NCI-H2107 treated with DMSO at 0.1 percent for 48 hours (cell line): ENCODE measurements around the gene SV2A.
"Not testable (repeated sequence)": the region's sequence is repeated elsewhere in the genome, so short reads cannot be mapped to it uniquely, and the experiment has no call there.

Source experiments
- DNase-seq: peaks from one replicate; lab custom pipeline; 2025; ENCODE audit not compliant: unreplicated experiment; lab: John Stamatoyannopoulos, UW

Gene SV2A, protein sequence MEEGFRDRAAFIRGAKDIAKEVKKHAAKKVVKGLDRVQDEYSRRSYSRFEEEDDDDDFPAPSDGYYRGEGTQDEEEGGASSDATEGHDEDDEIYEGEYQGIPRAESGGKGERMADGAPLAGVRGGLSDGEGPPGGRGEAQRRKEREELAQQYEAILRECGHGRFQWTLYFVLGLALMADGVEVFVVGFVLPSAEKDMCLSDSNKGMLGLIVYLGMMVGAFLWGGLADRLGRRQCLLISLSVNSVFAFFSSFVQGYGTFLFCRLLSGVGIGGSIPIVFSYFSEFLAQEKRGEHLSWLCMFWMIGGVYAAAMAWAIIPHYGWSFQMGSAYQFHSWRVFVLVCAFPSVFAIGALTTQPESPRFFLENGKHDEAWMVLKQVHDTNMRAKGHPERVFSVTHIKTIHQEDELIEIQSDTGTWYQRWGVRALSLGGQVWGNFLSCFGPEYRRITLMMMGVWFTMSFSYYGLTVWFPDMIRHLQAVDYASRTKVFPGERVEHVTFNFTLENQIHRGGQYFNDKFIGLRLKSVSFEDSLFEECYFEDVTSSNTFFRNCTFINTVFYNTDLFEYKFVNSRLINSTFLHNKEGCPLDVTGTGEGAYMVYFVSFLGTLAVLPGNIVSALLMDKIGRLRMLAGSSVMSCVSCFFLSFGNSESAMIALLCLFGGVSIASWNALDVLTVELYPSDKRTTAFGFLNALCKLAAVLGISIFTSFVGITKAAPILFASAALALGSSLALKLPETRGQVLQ

DNA sequence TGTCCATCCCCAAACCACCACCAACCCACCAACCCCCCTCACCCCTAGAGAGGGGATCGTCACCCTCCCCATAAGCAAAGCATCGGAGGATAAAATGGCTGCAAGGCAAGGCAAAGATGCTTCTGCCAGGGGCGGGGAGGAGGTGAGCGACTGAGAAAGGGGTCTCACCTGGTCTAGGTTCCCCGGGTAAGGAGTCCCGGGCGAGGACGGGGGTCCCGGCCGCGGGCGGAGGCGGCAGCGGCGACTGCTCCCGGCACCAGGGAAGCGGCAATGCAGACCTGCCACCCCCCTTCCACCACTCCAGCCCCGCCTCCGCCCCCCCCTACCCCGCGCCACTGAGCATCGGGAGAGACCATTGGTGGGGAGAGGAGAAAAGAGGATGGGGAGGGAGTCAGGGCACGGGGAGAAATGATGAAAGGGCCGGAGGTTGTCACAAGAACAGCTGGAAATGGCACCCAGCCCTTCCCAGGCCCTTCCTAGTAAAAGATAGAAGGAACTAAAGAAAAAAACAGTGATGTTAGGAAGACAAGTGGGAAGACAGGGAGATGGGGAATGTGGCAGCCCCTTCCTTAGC, at the start of gene SV2A:
TSS of gene SV2A (minus strand) at position 274 of the 574 bp plus-strand sequence. CDS start 4,004 bp downstream, outside the sequence.
- DNase-seq: peak; percentile 80

DNA sequence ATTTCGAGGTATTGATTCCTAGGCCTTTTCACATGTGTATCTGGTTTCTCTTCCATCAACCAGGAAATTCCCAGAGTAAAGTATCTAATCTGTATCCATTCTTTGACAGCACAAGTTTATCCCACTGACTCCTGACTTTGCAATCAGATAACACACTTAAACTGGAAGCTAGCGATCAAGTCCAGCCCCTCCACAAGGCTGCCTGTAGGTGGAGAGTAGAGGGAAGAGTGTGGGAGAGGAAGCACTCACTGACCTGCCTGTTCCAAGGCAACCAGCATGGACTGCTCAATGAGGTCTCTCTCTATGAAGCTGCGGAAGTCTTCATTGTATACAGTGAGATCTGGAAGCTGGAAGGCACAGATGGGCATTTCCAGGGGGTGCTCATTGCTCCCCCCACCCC, 49.4 kb upstream of the SV2A start:
- DNase-seq: no peak

DNA sequence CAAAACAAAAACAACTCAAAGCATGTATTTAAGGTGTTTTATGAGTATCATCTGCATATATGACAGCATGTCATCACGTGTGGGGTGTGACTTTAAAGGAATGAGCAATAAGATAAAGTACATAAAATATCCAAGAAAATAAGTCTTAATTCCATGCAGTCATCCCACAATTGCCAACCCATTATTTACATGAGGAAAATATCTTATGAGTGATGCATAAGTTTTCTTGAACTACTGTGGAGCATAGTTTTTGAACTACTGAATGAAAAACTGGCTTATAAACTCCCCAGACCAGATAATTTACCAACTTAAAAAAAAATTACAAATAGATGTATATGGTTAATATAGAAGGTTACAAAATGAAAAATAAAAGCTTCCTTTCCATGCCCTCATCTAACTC, 48.8 kb upstream of the SV2A start:
- DNase-seq: no peak

DNA sequence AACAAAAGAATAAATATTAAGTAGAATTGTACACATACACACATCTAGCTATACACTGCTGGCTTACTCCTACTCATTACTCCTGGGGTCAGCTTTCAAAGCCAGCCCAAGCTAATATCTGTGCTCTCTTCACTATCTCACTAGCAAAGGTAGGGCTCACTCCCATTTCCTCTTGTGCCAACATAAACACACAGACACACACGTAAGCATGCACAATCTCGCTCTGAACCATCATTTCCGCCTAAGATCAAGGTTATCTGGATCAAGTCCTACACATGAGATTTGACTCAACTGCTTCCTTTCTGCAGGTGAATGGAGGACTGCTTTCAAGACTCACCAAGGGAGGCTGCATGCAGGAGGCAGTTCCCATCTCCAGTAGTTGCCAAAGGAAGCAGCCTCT, 47.8 kb upstream of the SV2A start:
- DNase-seq: no peak

DNA sequence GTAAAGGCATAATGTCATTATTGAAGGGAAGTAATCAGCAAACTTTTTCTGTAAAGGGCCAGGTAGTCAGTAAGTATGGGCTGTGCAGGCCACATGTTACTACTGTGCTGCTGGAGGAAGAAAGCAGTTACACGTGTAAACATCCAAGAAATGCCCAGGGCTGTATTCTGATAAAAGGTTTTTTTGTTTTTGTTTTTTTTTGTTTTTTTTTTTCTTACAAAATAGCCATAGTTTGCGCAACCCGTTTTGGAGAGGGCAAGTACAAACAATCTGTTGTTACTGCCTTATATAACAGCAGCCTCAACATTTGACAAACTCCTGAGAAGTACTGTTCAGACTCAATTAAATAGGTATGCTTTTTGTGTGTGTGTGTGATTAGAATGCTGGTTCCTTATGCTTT, 45.7 kb upstream of the SV2A start:
- DNase-seq: no peak

DNA sequence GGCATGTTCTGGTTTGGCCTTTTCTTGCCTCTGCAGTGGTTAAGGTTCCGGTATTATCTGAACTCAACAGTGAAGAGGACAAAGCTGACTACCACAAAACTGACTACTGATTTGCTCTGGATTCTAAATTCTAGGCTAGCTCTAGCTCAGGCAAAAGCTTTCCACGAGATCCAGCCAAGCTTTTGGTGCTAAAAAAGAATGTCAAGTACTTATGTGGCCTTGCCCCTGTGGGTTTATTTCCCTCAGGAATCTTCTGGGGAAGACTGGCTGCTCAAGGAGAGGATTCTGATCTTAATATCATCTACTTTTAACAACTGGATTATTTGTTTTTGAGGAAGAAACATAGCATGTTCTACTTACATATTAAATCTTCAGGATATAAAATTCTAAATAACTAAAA, 45.1 kb upstream of the SV2A start:
- no peak for DNase-seq

DNA sequence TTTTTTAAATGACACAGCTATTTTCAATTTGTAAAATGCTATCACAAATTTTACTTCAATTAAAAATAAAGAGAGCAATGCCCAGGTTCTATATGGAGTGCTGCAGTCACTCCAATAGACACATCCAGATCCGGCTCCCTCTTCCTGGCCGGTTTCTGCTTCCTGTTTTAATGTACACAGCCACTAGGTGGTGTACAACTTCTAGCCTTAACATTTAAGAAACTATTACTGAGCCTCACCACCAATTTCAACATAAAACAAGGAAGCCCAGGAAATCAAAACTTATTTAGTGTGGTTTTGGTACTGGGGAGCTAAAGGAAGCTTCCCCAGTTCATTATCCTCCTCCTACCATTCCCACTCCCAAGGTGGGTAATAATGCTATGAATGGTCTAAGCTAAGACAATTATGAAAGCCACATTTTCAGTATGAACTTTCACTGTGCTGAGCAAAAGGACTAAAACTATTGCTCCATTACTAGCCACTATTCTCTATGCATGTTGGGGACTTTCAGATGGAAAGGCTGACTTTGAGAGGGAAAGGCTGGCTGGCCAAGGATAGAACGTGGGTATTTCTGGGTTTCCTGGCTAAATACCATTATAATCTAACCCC, 44.5 kb upstream of the SV2A start:
- peak; percentile 79 for DNase-seq

DNA sequence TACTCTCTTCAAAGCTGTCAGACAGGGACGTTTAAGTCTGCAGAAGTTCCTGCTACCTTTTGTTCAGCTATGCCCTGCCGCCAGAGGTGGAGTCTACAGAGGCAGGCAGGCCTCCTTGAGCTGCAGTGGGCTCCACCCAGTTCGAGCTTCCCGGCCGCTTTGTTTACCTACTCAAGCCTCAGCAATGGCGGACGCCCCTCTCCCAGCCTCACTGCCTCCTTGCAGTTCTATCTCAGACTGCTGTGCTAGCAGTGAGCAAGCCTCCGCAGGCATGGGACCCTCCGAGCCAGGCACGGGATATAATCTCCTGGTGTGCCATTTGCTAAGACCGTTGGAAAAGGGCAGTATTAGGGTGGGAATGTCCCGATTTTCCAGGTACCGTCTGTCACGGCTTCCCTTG, 39.9 kb upstream of the SV2A start:
- not testable (repeated sequence) for DNase-seq

DNA sequence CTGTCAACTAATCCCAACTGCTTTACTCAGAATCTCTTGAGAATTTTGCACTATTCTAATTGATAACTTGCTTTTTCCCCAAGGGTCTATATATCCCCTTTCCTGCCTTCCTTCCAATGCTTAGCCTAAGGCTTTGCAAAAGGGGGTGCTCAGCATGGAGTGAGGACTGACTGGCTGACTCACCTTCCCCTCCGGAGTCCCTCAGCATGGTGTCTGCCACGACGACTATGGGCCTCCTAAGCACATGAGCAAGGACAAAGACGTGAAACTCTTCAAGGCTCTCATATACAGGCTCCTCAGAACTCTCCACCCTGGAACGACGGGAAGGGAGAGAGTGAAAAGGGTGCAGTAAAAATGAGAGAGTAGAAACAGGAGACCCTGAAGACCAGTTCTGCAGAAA, 32.3 kb upstream of the SV2A start:
- no peak for DNase-seq

DNA sequence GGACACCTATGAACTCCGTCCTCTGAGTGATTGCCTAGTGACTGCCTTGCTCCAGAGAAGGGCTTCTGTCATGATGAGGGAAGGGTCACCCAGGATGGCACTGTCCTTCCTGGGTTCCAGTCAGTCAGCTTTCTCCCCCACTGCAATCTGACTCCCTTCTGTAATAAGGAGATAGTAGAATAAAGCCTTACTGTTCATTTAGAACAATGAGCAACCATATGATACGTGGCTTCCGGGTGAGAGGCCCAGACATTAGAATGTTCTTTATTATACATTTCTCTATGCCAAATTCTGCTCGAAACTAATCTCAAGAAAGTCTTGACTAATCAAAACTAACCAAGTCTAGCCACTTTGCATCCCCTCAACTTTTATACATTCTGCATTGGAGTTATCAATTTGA, 27.6 kb upstream of the SV2A start:
- DNase-seq: no peak

DNA sequence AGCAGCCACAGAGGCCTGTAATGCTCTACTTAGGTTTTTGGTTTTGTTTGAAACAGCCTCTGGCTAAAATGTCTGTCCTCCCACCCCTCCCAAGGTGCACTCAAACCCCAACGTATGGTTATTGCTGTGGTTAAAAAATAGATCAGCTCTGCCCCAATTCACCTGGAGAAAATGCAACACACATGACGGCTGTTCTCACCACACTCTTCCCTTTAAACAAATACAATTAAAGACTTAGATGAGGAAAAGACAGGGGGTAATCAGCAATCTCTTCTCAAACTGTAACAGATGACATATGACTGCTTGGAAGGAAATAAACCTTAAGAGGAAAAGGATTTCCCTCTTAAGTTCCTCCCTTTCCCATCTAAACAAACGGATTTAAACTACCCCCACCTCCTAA, 25.2 kb upstream of the SV2A start:
- DNase-seq: no peak

DNA sequence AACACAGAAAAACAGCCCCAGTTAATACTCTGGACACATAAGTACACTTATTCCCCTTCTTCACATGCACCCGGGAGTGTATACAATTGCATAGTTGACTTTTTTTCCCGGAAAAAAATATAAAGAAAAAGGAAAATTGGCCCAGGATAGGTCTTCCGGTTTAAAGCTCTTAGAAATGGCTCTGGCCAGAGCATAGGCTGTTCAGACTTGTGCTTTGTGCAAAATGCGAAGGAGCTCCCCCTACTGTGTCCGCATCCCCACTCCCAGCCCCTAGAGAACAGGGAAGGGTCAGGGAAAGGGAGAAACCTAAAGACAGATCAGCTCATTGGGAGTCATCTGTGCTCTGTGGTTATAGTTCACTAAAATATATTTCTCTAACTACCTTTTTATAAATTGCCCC, 24.6 kb upstream of the SV2A start:
- DNase-seq: no peak

DNA sequence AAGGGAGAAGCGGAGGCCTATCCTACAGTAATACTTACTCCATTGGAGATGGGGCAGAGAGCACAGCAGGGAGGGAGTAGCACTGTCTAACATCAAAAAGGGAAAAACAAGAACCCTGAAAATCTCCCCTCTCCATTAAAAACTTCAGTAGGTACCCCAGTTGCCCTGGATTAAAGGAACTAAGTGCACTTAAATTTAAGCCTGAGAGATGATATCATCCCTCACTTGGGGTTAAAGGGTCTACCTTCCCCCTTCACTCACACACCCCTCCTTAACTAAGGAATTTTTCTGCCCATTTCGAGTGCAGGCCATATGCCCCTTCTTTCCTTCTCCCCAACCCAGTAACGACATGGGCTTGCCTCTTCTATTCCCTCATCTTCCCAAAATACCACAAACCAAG, 22.8 kb upstream of the SV2A start:
- no peak for DNase-seq

DNA sequence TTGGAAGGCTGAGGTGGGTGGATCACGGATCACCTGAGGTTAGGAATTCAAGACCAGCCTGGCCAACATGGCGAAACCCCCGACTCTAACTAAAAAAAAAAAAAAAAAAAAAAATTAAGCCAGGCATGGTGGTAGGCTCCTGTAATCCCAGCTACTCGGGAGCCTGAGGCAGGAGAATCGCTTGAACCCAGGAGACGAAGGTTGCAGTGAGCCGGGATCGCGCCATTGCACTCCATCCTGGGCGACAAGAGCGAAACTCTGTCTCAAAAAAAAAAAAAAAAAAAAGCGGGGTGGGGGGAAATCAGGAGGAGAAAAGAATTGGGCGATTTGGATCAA, 21.0 kb upstream of the SV2A start:
- not testable (repeated sequence) for DNase-seq

DNA sequence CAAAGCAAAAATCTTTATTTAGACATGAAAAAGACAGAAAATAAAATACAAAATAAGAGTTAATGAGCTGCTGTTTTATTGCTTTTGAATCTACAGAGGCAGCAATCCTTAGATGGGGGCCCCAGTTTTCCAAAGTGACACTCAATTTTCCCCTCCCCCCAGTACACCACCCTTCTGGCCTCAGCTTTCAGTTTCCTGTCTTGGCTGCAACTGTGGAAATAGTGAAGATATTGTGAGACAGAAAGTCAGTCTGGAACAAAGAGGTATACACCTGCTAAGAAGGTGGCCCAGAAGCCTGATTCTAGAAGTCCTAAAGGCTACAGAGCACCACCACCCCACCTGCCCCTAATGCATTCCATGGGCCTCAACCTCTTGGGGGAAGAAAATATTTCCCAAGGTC, 20.1 kb upstream of the SV2A start:
- DNase-seq: no peak

DNA sequence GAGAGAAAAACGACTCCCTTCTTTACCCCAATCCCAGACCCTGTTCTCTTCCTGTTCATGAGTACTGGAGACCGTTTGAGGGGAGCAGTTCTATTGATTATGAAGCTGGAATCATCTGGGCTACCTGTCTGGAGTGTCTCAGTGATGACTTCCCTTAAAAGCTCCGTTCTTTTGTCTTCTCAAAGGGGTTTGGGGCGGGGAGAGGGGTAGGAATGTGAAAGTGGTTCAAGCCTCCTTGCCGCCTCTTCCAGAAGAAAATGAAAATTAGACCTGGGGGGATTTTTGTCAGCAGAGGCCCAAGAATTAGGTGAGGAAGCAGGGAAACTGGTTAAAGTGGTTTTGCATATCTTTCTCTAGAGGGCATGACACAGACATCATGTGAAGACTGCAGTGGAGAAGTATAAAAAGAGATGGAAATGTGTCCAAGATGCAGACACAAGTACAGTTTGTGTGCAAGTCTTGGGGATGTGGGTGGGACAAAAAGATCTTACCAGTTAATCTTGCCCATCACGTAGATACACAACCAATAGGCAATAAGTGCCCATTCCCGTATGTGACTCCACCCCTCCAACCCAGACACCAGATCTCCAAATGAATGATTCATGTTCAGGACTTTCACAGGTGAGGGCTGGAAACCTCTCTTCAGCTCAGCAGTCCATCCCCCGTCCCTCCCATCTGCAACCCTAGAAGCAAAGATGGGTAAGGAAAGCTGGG, 19.5 kb upstream of the SV2A start:
- peak; percentile 40 for DNase-seq

DNA sequence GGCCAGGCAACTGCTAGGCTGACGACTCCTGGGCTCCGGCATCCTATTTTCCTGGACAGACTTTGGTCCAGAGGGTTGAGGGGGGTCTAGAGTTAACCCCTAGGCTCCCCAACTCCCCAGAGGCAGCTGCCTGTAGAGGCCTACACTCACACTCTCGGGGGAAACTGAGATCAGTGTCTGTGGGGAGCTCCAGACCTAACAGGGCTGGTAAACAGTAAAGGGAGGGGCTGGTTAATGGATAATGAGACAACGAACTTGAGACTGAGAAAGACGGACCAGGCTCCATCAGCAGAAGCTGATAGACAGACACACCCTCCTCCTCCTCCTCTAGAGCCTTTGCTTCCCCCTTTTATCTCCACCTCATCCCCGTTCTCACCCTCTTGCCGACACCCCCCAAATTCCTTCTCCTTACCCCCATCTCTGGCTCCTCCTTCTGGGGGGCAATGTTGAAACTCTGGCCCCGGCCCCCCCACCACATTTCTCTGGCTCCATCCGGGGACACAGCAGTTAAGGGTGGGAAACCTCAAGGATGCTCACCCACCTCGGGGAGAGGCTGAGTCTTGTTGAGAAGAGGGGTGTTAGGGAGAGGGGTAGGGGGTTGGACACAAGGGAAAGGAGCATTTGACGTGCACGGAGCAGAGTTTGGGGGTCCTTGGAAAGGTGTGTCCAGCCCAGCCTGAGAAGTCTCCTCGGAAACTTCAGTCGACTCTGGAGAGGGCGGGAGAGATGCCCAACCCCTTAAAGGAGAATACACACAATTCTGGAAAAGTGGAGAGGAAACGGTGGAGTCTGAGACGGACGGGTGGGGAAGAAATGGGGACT, 18.7 kb upstream of the SV2A start, which contains the start of gene MTMR11:
TSS of gene MTMR11 (minus strand) at position 710 of the 822 bp plus-strand sequence. CDS start at position 478, 232 bp downstream.
- no peak for DNase-seq

DNA sequence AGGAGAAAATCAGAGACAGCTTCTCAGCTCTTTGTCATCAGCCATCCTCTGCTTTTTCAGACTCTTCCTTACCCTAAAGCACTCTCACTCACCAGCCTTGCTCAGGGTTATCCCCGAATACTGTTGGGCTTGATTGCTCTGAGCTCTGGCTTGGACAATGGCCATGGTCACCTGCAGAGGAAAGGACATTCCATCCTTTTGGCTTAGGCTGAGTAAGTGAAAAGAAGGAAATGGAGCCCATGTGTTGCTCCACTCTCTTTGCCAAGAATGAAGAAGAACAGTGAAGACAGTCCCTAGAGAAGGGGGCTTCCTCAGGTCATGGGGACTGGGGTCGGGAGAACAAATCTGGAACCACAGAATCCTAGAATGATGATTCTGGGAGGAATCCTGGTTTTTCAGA, 16.7 kb upstream of the SV2A start:
- no peak for DNase-seq

DNA sequence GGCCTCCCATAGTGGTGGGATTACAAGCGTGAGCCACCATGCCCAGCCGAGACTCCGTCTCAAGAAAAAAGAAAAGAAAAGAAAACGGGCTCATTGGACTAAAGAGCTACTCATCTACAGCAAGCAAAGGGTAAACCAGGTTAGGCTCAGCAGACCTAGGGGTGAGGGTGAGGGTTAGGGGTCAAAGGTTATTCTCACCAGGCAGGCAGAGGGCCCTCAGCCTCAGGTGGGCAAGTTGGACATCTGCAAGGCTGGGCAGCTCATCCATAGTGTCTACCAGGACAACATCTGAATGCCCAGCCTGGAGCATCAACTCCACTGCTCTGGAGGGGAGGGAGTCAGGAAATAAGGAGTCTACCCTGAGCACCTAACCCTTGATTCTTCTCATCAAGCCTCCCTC, 15.6 kb upstream of the SV2A start:
- DNase-seq: no peak

DNA sequence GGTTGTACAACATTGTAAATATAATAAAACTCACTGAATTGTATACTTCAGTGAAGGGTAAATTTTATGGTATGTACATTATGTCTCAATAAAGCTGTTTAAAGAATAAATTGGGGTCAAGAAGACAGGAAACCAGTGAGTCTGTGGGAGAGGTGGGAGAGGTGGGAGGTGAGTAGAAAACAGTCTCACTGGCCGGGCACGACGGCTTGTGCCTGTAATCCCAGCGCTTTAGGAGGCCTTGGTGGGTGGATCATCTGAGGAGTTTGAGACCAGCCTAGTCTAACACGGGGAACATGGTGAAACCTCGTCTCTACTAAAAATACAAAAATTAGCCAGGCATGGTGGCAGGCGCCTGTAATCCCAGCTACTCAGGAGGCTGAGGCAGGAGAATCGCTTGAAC, 14.8 kb upstream of the SV2A start:
- DNase-seq: no peak
